Stimulated activated CD8-positive, alpha-beta memory T cell treated with anti-CD3 and anti-CD28 coated beads, Interleukin-7, amount 100 ng/mL, for 24 hours (primary cell): ENCODE data around the gene SPATA3.

Experiments
- DNase-seq: peaks from one replicate; pipeline ENCODE4 v3.0.0-alpha.2; 2020; ENCODE audit warnings: low read depth

The SPATA3 gene

GRCh38 chr2:231050018-231050901 lies 54.3 kb downstream of the SPATA3 start:
- no peak for DNase-seq

DNA sequence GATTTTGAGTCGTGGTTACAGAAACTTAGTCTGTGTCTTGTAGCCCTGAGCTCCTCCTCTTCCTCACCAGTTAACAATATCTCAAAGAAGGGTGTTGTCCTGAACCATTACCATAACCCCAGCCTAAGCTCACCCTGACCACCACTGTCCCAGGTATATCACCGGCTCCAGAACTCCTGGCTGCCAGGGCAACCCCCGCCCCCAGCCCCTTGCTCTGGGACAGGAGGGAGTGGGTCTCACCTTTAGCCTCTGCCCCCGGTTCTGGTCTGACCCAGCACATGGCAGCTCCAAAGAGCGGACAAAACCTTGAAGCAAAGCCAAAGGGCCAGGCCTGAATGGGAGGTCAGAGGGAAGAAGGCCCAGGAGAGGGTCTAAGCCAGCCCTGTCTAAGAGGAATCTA lies 55.2 kb downstream of the SPATA3 start:
- DNase-seq: no peak

DNA sequence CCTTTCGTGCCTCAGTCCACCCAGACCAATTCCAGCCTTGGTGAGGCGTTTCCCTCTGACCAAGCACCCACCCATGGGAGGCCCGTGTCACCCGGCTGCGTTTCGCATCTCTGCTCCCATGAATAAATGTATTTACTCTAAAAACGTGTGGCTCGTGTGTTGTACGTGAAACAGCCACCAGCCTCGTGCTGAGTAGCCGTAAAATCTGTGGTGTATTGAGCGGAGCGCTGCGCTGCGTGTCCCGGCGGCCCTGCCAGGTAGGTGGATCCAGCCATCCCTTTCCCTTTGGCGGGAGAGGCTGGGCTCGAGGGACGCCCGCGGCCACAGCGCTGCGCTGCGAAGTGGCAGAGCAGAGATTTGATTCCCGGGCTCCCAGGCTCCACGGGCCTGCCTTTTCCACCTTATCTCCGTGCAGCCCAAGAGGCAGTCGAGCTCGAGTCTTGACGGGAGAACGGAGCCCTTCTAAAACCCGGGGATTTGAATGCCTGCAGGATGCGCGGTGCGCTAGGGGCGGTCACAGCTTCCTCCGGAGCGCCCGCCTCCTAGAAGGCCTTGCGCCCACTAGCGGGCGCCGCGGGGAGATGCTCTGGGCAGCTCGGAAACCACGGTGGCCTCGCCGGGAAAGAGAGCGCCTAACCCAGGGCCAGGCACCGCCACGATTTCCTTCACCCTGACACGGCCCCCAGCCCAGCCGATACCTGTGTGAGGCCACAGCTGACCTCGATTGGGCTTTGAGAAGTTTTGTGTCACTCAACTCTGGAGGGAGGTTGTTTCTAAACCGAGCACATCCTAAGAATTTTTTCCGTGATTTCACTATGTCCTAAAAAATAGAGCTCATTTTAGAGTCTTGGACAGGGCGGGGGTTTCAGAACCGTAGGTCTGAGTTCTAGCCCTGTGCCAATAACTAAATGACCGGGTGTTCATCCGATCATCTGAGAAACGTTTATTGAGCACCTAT lies 56.9 kb downstream of the SPATA3 start:
- peak; percentile 60 for DNase-seq

- DNase-seq: no peak
Observed at GRCh38 chr2:231053846-231054245, 57.9 kb downstream of the SPATA3 start.

DNA sequence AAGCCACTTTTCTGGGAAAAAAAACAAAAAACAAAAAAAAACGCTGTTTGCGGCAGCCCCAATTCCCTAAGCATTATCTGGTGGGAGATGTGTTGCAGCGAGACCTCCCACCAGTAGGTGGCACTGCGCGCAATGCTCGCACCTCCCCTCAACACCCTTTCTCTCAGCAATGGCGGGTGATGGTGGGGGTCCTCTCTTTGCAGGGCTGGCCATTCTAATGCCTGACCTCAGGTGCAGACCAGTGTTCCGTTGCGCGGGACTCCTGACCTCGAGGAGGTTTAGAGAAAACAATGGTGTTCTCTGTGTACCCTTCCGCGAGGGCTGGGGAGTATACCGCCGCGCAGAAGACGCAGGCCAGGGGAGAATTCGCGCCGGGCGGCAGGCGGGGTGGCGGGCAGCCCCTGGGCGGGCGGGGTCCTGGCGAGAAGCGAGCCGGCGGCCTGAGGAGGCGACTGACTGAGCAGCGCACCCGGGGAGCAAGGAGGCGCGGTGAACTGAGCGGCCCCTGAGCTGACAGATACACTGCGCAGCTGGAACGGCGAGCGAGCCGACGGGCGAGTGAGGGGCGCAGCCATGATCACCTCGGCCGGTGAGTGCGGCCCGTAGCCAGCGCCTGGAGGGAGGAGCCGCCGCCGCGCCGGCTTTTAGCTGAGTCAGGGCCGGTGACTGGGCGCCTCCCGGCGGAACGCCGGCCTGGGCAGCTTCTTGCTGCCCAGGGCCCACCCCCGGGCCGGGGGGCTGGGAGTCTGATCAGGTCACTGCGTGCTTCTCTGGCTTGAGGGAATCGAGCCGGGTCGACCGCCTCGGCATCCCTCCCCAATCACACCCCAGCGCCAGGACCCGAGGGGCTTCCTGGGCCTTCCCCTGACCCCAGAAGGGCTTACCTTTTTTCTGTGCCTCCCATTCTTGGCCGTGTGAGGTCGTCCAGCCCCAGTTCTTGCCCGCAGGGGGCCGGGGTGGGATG lies 60.8 kb downstream of the SPATA3 start, which contains the start of gene PSMD1:
PSMD1 (plus strand) TSS at position 415 of the 964 bp plus-strand sequence; CDS start at position 574, 159 bp downstream.
- DNase-seq: peak; percentile 87

GRCh38 chr2:231057590-231057989 lies 61.7 kb downstream of the SPATA3 start:
- no peak for DNase-seq
